GM12874 (cell line): ENCODE results near the gene TOB1.

Source experiments
- CTCF ChIP-seq: IDR thresholded peaks from 2 replicates; pipeline ENCODE4 v1.5.1; 2011; ENCODE audit warnings: low read depth, mild to moderate bottlenecking, control low read depth, low read length, moderate library complexity; ENCODE audit not compliant: insufficient read depth

Gene TOB1

GRCh38 chr17:50865060-50865867, 890 bp downstream of the TOB1 start:
- TF ChIP-seq CTCF, result no peak

- no peak for TF ChIP-seq CTCF
Measured at GRCh38 chr17:50864747-50865059, 1.5 kb downstream of the TOB1 start.

GRCh38 chr17:50863931-50864330, 2.2 kb downstream of the TOB1 start:
- TF ChIP-seq CTCF, result no peak

- TF ChIP-seq CTCF, result peak; percentile 73
Measured at GRCh38 chr17:50863221-50863843, 2.8 kb downstream of the TOB1 start.

- no peak for TF ChIP-seq CTCF
Measured at GRCh38 chr17:50861822-50862528, 4.2 kb downstream of the TOB1 start.

GRCh38 chr17:50861334-50861676, 4.8 kb downstream of the TOB1 start:
- no peak for TF ChIP-seq CTCF

GRCh38 chr17:50858486-50859225, 7.5 kb downstream of the TOB1 start:
- TF ChIP-seq CTCF, result no peak
